ENCODE data around the gene WDR5. TPM values are rescaled to one million over a fixed set of nuclear protein-coding genes. Genes with fewer than 3 reads are reported as not detected.

The WDR5 gene
- total and polyA plus RNA-seq, 2 of the 13 experiments (the other 11 are each of a cell fraction or from before 2014, with no cell fraction given) = 34.3 TPM

DNA sequence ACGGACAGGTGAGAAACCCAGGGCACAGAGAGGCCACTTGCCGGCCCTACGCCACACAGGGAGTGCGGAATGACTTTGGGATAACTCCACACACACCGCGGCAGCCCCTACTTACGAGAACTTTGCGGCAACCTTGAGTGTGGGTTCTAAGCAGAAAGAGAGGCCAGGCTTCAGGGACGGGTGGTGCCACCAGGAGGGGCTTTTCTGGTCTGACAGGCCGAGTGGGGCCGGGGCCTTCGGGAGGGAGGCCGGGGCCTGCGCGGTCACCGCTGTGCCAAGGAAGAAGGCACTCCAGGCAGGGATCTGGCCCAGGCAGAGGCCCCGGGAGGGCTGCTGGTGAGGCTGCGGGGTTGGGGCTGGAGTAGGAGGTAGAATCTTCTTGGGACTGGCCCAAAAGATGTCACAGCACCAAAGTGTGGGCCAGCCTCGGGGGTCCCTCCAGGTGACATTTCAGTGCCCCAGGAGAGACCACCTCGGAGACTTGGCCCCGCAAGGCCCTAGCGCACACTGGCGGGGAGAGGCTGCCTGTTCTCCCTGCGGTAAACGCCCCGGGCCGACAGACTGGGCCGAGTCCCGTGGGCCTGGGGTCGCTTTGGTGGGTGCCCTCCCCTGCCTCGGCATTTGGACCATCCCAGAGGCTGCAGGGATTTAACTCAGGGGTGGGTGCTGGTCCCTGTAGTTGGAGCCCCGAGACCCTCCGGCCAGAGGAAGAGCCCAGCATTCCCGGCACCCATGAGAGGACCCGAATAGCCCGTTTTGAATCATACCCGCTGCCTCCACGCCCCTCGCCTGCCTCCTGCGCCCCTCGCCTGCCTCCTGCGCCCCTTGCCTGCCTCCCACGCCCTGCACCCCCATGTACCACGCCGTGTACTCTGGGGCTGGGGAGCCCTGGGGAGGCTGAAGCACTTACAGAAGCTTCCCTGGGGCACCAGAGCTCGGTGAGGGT, 37.5 kb downstream of the WDR5 start:
- Histone ChIP-seq H3K9ac (ENCODE audit: insufficient read depth, low read depth, low read length) (no peak overlapping the region), H2AFZ (ENCODE audit: low read length) (no peak overlapping the region), H3K4me3 (replicated peaks in 1 of 3; ENCODE audit: insufficient read depth in 1 of 3, low read depth in 2 of 3, low read length in 3 of 3) (no peak overlapping the region), H4K20me1 (ENCODE audit: insufficient read depth, low read length) (no peaks in the 10 kb centered on the region), H3K9me3 (ENCODE audit: low read length) (no peaks in the 10 kb centered on the region), H3K27me3 (ENCODE audit: control insufficient read depth in 1 of 2, insufficient read depth in 2 of 2, low read length in 2 of 2) (peaks cover 6 to 53% of the 10 kb centered on the region in 2 experiments; a peak in 4 of 5 replicates), H3K4me2 (ENCODE audit: low read depth, low read length) (no peak overlapping the region), H3K79me2 (ENCODE audit: insufficient read depth, low read length) (no peaks in the 10 kb centered on the region), H3K4me1 (ENCODE audit: insufficient read depth, low read length) (peaks cover 39% of the 10 kb centered on the region), H3K36me3 (replicated peaks in 1 of 2; ENCODE audit: control insufficient read depth in 1 of 2, insufficient read depth in 2 of 2, low read length in 2 of 2) (no peaks in the 10 kb centered on the region), H3K27ac (ENCODE audit: extremely low read length, insufficient read depth, low read length) (no peak overlapping the region)
- no peak for TF ChIP-seq HNRNPK (IDR thresholded peaks at IDR 0.05; ENCODE audit: low read depth, low read length, poor library complexity, severe bottlenecking)
- peak; percentile 91 for TF ChIP-seq ZNF768 (CRISPR knock-in tag; IDR thresholded peaks at IDR 0.05)
- in situ Hi-C loops (cut with HindIII; ENCODE audit: extremely low pct_ligation_motif_present, low pct_unique_long_range_greater_than_20kb) (no loop called here), intact Hi-C loops (cut with micrococcal nuclease; ENCODE audit: unreplicated experiment) (loop anchor here (5.0 to 10.0 kb wide), 4 partner anchors 44 to 189 kb away; partner anchors contain the start of gene RXRA)
- 67% methylated on average over 17 of the region's 46 CpGs for WGBS (ENCODE audit: low lambda C conversion rate)
- ChIA-PET CTCF (ENCODE audit: low intra/inter-chr PET ratio, low total read pairs) (no interaction called here), POLR2A (no interaction called here)
- DNase-seq (ENCODE audit: low spot score) (no peak), ATAC-seq (no peak), FAIRE-seq (no peak)
- no TSS peak for BruUV-seq (replicated peaks)

DNA sequence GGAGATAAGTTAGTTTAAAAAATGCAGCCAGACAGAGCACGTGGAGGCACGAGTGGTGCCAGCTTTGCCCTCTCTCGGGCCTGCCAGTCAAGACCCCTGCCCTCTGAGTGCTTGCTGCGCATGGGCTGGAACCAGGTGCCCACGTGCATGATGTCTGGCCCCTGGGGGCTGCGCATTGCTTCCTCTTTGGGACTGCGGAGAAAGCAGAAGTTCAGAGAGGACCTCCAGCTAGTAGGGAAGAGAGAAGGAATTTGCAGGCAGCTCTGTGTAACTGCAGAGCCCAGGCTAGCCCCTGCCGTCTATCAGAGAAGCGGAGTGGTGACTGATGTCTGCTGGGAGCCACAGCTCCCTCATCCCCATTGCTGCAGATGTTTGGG, 38.2 kb downstream of the WDR5 start:
- ChIA-PET CTCF (ENCODE audit: low intra/inter-chr PET ratio, low total read pairs) (no interaction called here), POLR2A (no interaction called here)
- FAIRE-seq (no peak), DNase-seq (ENCODE audit: low spot score) (no peak), ATAC-seq (no peak)
- H3K4me1 ChIP-seq (ENCODE audit: insufficient read depth, low read length) = peaks cover 46% of the 10 kb centered on the region
- no peaks in the 10 kb centered on the region for H3K9me3 ChIP-seq (ENCODE audit: low read length)
- H4K20me1 ChIP-seq (ENCODE audit: insufficient read depth, low read length) = no peaks in the 10 kb centered on the region
- no peak overlapping the region for H3K4me3 ChIP-seq (replicated peaks in 1 of 3; ENCODE audit: insufficient read depth in 1 of 3, low read depth in 2 of 3, low read length in 3 of 3)
- intact Hi-C loops (cut with micrococcal nuclease; ENCODE audit: unreplicated experiment) (loop anchor here (5.0 to 10.0 kb wide), 4 partner anchors 43 to 188 kb away; partner anchors contain the start of gene RXRA), in situ Hi-C loops (cut with HindIII; ENCODE audit: extremely low pct_ligation_motif_present, low pct_unique_long_range_greater_than_20kb) (no loop called here)
- BruUV-seq (replicated peaks) = no TSS peak
- peaks cover 6 to 60% of the 10 kb centered on the region in 2 experiments; a peak in 4 of 5 replicates for H3K27me3 ChIP-seq (ENCODE audit: control insufficient read depth in 1 of 2, insufficient read depth in 2 of 2, low read length in 2 of 2)
- H3K9ac ChIP-seq (ENCODE audit: insufficient read depth, low read depth, low read length) = no peak overlapping the region
- H2AFZ ChIP-seq (ENCODE audit: low read length) = no peak overlapping the region
- H3K4me2 ChIP-seq (ENCODE audit: low read depth, low read length) = no peak overlapping the region
- no peaks in the 10 kb centered on the region for H3K79me2 ChIP-seq (ENCODE audit: insufficient read depth, low read length)
- 23% methylated on average over 5 of the region's 9 CpGs for WGBS (ENCODE audit: low lambda C conversion rate)
- H3K27ac ChIP-seq (ENCODE audit: extremely low read length, insufficient read depth, low read length) = no peak overlapping the region
- H3K36me3 ChIP-seq (replicated peaks in 1 of 2; ENCODE audit: control insufficient read depth in 1 of 2, insufficient read depth in 2 of 2, low read length in 2 of 2) = no peaks in the 10 kb centered on the region
- TF ChIP-seq ATF1 (CRISPR knock-in tag; IDR thresholded peaks at IDR 0.05) (no peak), CCAR2 (optimal IDR thresholded peaks at IDR 0.05; ENCODE audit: low read depth, low read length) (no peak), ZNF546 (CRISPR knock-in tag; conservative IDR thresholded peaks at IDR 0.05) (no peak), ZNF781 (CRISPR knock-in tag; IDR thresholded peaks at IDR 0.05; ENCODE audit: borderline replicate concordance, not compliant biosample characterization) (no peak), SP5 (CRISPR knock-in tag; IDR thresholded peaks at IDR 0.05; ENCODE audit: borderline replicate concordance, low read depth) (no peak), NPAS2 (CRISPR knock-in tag; IDR thresholded peaks at IDR 0.05; ENCODE audit: borderline replicate concordance) (no peak), ZNF451 (CRISPR knock-in tag; IDR thresholded peaks at IDR 0.05) (no peak), ZNF782 (CRISPR knock-in tag; IDR thresholded peaks at IDR 0.05; ENCODE audit: borderline replicate concordance) (no peak), ZNF230 (CRISPR knock-in tag; IDR thresholded peaks at IDR 0.05) (no peak), POLR2AphosphoS5 (IDR thresholded peaks at IDR 0.05; ENCODE audit: low read depth, low read length) (no peak), SP140L (CRISPR knock-in tag; IDR thresholded peaks at IDR 0.05; ENCODE audit: borderline replicate concordance) (no peak), HDAC6 (IDR thresholded peaks at IDR 0.05; ENCODE audit: low read depth, low read length) (no peak)
- TF ChIP-seq, protein P1, sequence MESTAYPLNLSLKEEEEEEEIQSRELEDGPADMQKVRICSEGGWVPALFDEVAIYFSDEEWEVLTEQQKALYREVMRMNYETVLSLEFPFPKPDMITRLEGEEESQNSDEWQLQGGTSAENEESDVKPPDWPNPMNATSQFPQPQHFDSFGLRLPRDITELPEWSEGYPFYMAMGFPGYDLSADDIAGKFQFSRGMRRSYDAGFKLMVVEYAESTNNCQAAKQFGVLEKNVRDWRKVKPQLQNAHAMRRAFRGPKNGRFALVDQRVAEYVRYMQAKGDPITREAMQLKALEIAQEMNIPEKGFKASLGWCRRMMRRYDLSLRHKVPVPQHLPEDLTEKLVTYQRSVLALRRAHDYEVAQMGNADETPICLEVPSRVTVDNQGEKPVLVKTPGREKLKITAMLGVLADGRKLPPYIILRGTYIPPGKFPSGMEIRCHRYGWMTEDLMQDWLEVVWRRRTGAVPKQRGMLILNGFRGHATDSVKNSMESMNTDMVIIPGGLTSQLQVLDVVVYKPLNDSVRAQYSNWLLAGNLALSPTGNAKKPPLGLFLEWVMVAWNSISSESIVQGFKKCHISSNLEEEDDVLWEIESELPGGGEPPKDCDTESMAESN (CRISPR knock-in tag; conservative IDR thresholded peaks at IDR 0.05) = no peak
